Natural killer cell (primary cell): Measurements from ENCODE around the gene PAM. TPM values are rescaled to one million over a fixed set of nuclear protein-coding genes. Genes with fewer than 3 reads are reported as not detected.

Source experiments
- ATAC-seq, 3 donors: fragments of 150-1000 bp in 2 of 3; fragments of 200-7000 bp in 1 of 3; cut with Tn5 transposase; 1 replicate in 1 of 3; 2 replicates in 2 of 3; pipeline ENCODE4 v1.10.0; 2021; ENCODE audit warnings: mild to moderate bottlenecking in 2 of 3, moderate library complexity in 2 of 3
- DNase-seq, 2 donors: peaks; one replicate each; pipeline versions ENCODE4 v3.0.0 to v3.0.0-alpha.2; 2013 to 2021; ENCODE audit warnings: mixed read lengths in 1 of 2
- H3K27ac ChIP-seq: one replicate; pipeline ENCODE4 v1.5.1; 2013; ENCODE audit warnings: mild to moderate bottlenecking, low read length
- H3K27me3 ChIP-seq: one replicate; pipeline ENCODE4 v1.6.1; 2013; ENCODE audit warnings: low read length; ENCODE audit not compliant: control insufficient read depth, insufficient read depth
- H3K36me3 ChIP-seq: one replicate; pipeline ENCODE4 v1.6.1; 2013; ENCODE audit warnings: low read length; ENCODE audit not compliant: control insufficient read depth, insufficient read depth
- H3K4me1 ChIP-seq: one replicate; pipeline ENCODE4 v1.6.1; 2013; ENCODE audit warnings: low read length; ENCODE audit not compliant: control insufficient read depth, insufficient read depth
- H3K4me3 ChIP-seq: one replicate; pipeline ENCODE4 v1.5.1; 2013; ENCODE audit warnings: low read length
- H3K9me3 ChIP-seq: one replicate; pipeline ENCODE4 v1.6.1; 2013; ENCODE audit warnings: low read length; ENCODE audit not compliant: control insufficient read depth, insufficient read depth
- H3K27ac Mint-ChIP-seq, 2 donors: one replicate each; pipeline ENCODE4 v1.8.0; 2022; ENCODE audit warnings: mild to moderate bottlenecking in 2 of 2, mixed read lengths in 2 of 2, moderate library complexity in 1 of 2
- H3K27me3 Mint-ChIP-seq, 2 donors: one replicate each; pipeline ENCODE4 v1.8.0; 2022; ENCODE audit warnings: low read depth in 2 of 2, mixed read lengths in 2 of 2
- H3K36me3 Mint-ChIP-seq: one replicate; pipeline ENCODE4 v1.8.0; 2022; ENCODE audit warnings: mixed read lengths
- H3K4me1 Mint-ChIP-seq, 2 donors: one replicate each; pipeline ENCODE4 v1.8.0; 2022; ENCODE audit warnings: mixed read lengths in 2 of 2
- H3K4me3 Mint-ChIP-seq: one replicate; pipeline ENCODE4 v1.8.0; 2022; ENCODE audit warnings: mild to moderate bottlenecking, moderate library complexity, mixed read lengths
- H3K9me3 Mint-ChIP-seq, 2 donors: one replicate each; pipeline ENCODE4 v1.8.0; 2022; ENCODE audit warnings: mixed read lengths in 2 of 2
- WGBS: methylation state at CpG from one replicate; pipeline ENCODE4 v1.1.7; 2013; ENCODE audit warnings: missing lambda C conversion rate; ENCODE audit not compliant: insufficient coverage; 5-methylcytosine and 5-hydroxymethylcytosine counted together
- intact Hi-C: fragments of 100-400 bp; cut with micrococcal nuclease; formaldehyde crosslinking; loops from one replicate; pipeline ENCODE4 v1.14.2; 2022
- total RNA-seq, 4 donors: library from RNA; stranded (reverse); fragments of 120-200 nt in 1 of 4; gene quantifications; one replicate each; pipeline versions ENCODE4 v1.2.3 to v1.2.4, GENCODE V29; 2013 to 2022
- TF ChIP-seq, protein P1 (sequence below): fragments of 200-600 bp; IDR thresholded peaks from one replicate; pipeline ENCODE4 v1.8.0; 2022; ENCODE audit warnings: antibody characterized with exemption

PAM gene
- 10 to 100 TPM; 67.6 to 79.9 (median 75.3) TPM for total RNA-seq
- total RNA-seq (2013), result 73.6 TPM

DNA sequence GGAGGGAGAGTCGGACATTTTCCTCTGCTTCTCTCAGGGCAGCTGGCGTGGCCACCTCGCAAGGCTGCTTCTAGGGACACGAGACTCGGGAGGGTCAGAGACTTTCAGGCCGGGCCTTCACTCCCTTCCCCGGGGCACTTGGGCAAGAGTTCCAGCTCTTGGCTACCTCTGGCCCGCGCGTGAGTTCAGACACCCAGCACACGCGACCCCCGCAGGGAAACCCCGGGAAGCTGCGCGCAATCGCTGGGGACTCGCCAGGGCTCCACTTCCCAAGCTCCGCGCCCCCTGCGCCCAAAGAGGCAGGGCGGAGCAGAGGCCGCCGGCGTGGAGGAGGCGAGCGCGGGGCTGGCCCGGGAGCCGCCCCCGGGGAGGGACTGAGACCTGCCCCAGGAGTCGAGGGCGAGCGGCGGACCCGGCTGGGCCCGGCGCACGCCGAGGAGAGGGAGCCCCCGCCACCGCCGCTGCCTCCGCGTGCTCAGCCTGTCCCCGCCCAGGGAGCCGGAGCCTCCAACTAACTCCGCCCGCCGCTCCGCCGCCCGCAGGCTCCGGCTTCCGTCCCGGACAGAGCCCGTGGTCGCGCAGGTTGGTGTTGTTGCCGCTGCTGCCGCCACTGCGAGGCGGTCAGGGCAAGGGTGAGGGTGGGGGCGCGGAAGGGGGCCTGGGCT lies at the start of gene PAM:
TSS of gene PAM (plus strand) at position 539 of the 665 bp plus-strand sequence. CDS start 110,891 bp downstream, outside the sequence.
- H3K36me3 Mint-ChIP-seq, result no peaks in the 10 kb centered on the region
- ATAC-seq (peak; percentile 79 to 91 (median 88)), DNase-seq (peak; percentile 71 to 80)
- Histone ChIP-seq H3K4me3 (peak within 1 kb of the TSS; percentile 68), H3K9me3 (no peaks in the 10 kb centered on the region), H3K27me3 (no peaks in the 10 kb centered on the region), H3K27ac (peak within 1 kb of the TSS; percentile 74), H3K4me1 (peaks cover 19% of the 10 kb centered on the region), H3K36me3 (no peaks in the 10 kb centered on the region)
- TF ChIP-seq, protein P1, sequence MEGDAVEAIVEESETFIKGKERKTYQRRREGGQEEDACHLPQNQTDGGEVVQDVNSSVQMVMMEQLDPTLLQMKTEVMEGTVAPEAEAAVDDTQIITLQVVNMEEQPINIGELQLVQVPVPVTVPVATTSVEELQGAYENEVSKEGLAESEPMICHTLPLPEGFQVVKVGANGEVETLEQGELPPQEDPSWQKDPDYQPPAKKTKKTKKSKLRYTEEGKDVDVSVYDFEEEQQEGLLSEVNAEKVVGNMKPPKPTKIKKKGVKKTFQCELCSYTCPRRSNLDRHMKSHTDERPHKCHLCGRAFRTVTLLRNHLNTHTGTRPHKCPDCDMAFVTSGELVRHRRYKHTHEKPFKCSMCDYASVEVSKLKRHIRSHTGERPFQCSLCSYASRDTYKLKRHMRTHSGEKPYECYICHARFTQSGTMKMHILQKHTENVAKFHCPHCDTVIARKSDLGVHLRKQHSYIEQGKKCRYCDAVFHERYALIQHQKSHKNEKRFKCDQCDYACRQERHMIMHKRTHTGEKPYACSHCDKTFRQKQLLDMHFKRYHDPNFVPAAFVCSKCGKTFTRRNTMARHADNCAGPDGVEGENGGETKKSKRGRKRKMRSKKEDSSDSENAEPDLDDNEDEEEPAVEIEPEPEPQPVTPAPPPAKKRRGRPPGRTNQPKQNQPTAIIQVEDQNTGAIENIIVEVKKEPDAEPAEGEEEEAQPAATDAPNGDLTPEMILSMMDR, result no peak
- intact Hi-C loops, result loop anchor here (5.0 kb wide), 1 partner anchor 102 kb away; no protein-coding TSS in a partner anchor
- peaks cover 25 to 28% of the 10 kb centered on the region in 2 donors for H3K4me1 Mint-ChIP-seq
- peaks cover 7 to 11% of the 10 kb centered on the region in 2 donors for H3K27me3 Mint-ChIP-seq
- WGBS, result under 1% methylated on average over 65 of the region's 65 CpGs
- peak within 1 kb of the TSS; percentile 97 for H3K4me3 Mint-ChIP-seq
- peak within 1 kb of the TSS; percentile 94 to 98 for H3K27ac Mint-ChIP-seq
- H3K9me3 Mint-ChIP-seq, result no peaks in the 10 kb centered on the region

DNA sequence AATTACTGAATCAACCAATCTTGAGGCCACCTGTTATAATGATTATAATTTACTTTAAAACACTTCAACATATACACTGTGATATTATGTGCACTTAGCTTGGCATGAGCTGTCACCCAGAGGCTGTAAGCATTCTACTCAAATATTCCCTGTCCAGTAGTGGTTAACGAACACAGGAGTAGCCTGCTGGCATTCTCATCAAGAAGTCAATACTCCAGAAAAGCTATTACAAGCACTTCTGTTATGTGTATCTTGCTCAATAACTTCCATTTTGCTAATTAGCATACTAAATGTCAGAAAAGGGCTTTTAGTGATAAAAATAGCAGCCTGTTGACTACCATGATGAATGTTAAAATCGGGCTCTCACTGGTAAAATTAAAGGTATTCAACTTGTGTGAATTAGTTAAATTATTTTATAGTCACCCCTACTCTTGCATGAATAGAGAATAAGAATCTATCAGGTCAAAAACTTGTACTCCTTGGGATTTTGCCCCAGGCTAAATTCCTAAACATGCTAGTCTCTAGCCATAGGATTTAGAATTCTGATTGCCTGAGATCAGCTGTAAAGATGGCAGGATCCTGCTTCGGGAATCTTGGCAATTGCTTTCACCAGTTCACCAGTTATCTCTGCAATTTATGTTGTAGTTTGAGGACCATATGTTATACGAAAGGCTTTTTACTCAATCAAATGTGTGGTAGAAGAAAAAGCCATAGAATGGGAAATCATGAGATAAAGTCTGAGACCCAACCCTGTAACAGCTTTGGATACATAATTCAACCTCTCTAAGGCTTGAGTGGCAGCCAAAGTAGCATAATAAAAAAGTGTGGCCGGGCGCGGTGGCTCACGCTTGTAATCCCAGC lies 43.4 kb upstream of the PAM start:
- no peak overlapping the region for H3K27ac Mint-ChIP-seq
- TF ChIP-seq, protein P1, result no peak
- ATAC-seq (no peak), DNase-seq (no peak)
- intact Hi-C loops, result no loop called here
- H3K9me3 Mint-ChIP-seq, result no peaks in the 10 kb centered on the region
- H3K36me3 ChIP-seq, result no peaks in the 10 kb centered on the region
- no peaks in the 10 kb centered on the region for H3K4me1 Mint-ChIP-seq
- peaks cover 0 to 5% of the 10 kb centered on the region in 2 donors for H3K27me3 Mint-ChIP-seq
- H3K27ac ChIP-seq, result no peak overlapping the region
- H3K27me3 ChIP-seq, result peaks cover 4% of the 10 kb centered on the region
- no peaks in the 10 kb centered on the region for H3K36me3 Mint-ChIP-seq
- H3K9me3 ChIP-seq, result no peaks in the 10 kb centered on the region
- 93% methylated on average over 6 of the region's 8 CpGs for WGBS
- no peak overlapping the region for H3K4me3 ChIP-seq
- no peak overlapping the region for H3K4me3 Mint-ChIP-seq
- H3K4me1 ChIP-seq, result no peaks in the 10 kb centered on the region

DNA sequence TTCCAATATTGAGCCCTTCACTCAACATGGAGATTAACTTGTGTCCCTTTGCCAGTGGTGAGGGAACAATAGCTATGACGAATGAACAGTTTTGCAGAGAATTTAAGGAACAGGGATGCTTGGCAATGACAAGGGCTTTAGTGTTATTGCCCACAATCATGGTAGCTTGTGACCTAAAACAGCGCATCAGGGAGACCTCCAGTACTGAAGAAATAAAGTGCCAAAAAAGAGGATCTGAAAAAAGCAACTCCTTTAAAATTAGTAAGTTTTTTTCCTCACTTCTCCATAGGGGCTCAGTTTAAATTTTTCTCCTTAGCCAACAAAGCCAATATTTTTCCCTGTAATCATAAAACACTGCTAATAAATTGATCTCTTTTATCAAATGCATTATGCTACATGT lies 41.8 kb upstream of the PAM start:
- TF ChIP-seq, protein P1, result no peak
- Mint-ChIP-seq H3K4me3 (no peak overlapping the region), H3K4me1 (no peaks in the 10 kb centered on the region), H3K36me3 (no peaks in the 10 kb centered on the region), H3K27me3 (peaks cover 0 to 10% of the 10 kb centered on the region in 2 donors), H3K9me3 (no peaks in the 10 kb centered on the region), H3K27ac (no peak overlapping the region)
- no peak overlapping the region for H3K4me3 ChIP-seq
- ATAC-seq (no peak), DNase-seq (no peak)
- H3K36me3 ChIP-seq, result no peaks in the 10 kb centered on the region
- no peaks in the 10 kb centered on the region for H3K9me3 ChIP-seq
- WGBS, result 76% methylated on average over 2 of the region's 2 CpGs
- peaks cover 4% of the 10 kb centered on the region for H3K27me3 ChIP-seq
- intact Hi-C loops, result no loop called here
- no peaks in the 10 kb centered on the region for H3K4me1 ChIP-seq
- H3K27ac ChIP-seq, result no peak overlapping the region
